PC-3 (cell line): ENCODE data around the gene MISP3. TPM values are rescaled to one million over a fixed set of nuclear protein-coding genes. Genes with fewer than 3 reads are reported as not detected.

Experiments
- ATAC-seq: fragments of 200-7000 bp; cut with Tn5 transposase; 2 replicates; pipeline ENCODE4 v1.9.1; 2020; ENCODE audit warnings: mild to moderate bottlenecking, moderate library complexity
- BruUV-seq: library from RNA; stranded (reverse); fragments of 400-500 nt; replicated peaks from 2 replicates; lab custom pipeline; 2021; lab: Mats Ljungman, UMichigan
- CTCF ChIA-PET: fragments of 300-600 bp; sonication (Branson Sonifier 250); formaldehyde crosslinking; loops from one replicate; lab custom pipeline; 2022; ENCODE audit warnings: antibody characterized with exemption; lab: Charles Lee
- POLR2A ChIA-PET: fragments of 300-600 bp; sonication (Branson Sonifier 250); formaldehyde crosslinking; loops from one replicate; lab custom pipeline; 2022; ENCODE audit warnings: antibody characterized with exemption; ENCODE audit not compliant: unreplicated experiment; lab: Charles Lee
- DNase-seq: peaks from one replicate; pipeline ENCODE4 v3.0.0-alpha.2; 2015
- H2AFZ ChIP-seq: fragments of 300-600 bp; sonication (generic); 2 replicates; pipeline ENCODE4 v1.6.0; 2016; ENCODE audit warnings: antibody characterized with exemption, low read length
- H3F3A ChIP-seq: fragments of 300-600 bp; sonication (generic); one replicate; pipeline ENCODE4 v1.6.0; 2017; ENCODE audit warnings: antibody characterized with exemption, low read length, control low read depth, mild to moderate bottlenecking; ENCODE audit not compliant: unreplicated experiment
- H3K27ac ChIP-seq: fragments of 300-600 bp; sonication (generic); 2 replicates; pipeline ENCODE4 v1.5.1; 2016; ENCODE audit warnings: mild to moderate bottlenecking, low read length
- H3K27me3 ChIP-seq: fragments of 300-600 bp; sonication (generic); 2 replicates; pipeline ENCODE4 v1.6.1; 2016; ENCODE audit warnings: low read length, mixed read lengths
- H3K36me3 ChIP-seq: fragments of 300-600 bp; sonication (generic); 2 replicates; pipeline ENCODE4 v1.6.1; 2016; ENCODE audit warnings: low read depth, mixed run types, low read length, mixed read lengths
- H3K4me1 ChIP-seq: fragments of 300-600 bp; sonication (generic); 2 replicates; pipeline ENCODE4 v1.5.1; 2016; ENCODE audit warnings: low read length; ENCODE audit not compliant: insufficient read depth
- H3K4me2 ChIP-seq: fragments of 300-600 bp; sonication (generic); 2 replicates; pipeline ENCODE4 v1.6.0; 2016; ENCODE audit warnings: low read length
- H3K4me3 ChIP-seq: fragments of 300-600 bp; sonication (generic); 2 replicates; pipeline ENCODE4 v1.5.1; 2016; ENCODE audit warnings: mild to moderate bottlenecking, low read length, mixed read lengths
- H3K79me2 ChIP-seq: fragments of 300-600 bp; sonication (generic); 2 replicates; pipeline ENCODE4 v1.6.1; 2017; ENCODE audit warnings: low read length, mixed read lengths
- H3K9ac ChIP-seq: fragments of 300-600 bp; sonication (generic); 2 replicates; pipeline ENCODE4 v1.6.0; 2016; ENCODE audit warnings: mild to moderate bottlenecking, low read length
- H3K9me2 ChIP-seq: fragments of 300-600 bp; sonication (generic); replicated peaks from 2 replicates; pipeline ENCODE4 v1.6.1; 2016; ENCODE audit warnings: mixed run types, low read length, mixed read lengths
- H3K9me3 ChIP-seq: fragments of 300-600 bp; sonication (generic); 2 replicates; pipeline ENCODE4 v1.6.1; 2016; ENCODE audit warnings: low read length, mixed read lengths
- H4K20me1 ChIP-seq: fragments of 300-600 bp; sonication (generic); 2 replicates; pipeline ENCODE4 v1.6.1; 2016; ENCODE audit warnings: low read length, mixed read lengths
- CTCF ChIP-seq: fragments of 300-600 bp; sonication (generic); conservative IDR thresholded peaks from 2 replicates; pipeline ENCODE4 v1.5.1; 2017; ENCODE audit warnings: antibody characterized with exemption, low read depth, mild to moderate bottlenecking, low read length
- EZH2 ChIP-seq: fragments of 300-600 bp; sonication (generic); IDR thresholded peaks from one replicate; pipeline ENCODE4 v1.6.1; 2017; ENCODE audit warnings: antibody characterized with exemption, mild to moderate bottlenecking, low read length; ENCODE audit not compliant: unreplicated experiment
- EZH2phosphoT487 ChIP-seq: fragments of 300-600 bp; sonication (generic); IDR thresholded peaks from 2 replicates; pipeline ENCODE4 v1.6.1; 2018; ENCODE audit warnings: mild to moderate bottlenecking, antibody characterized with exemption, low read length, borderline replicate concordance
- intact Hi-C: fragments of 100-400 bp; cut with micrococcal nuclease; formaldehyde crosslinking; loops from 2 replicates; pipeline ENCODE4 v1.9.0; 2023
- total RNA-seq: library from RNA; depleted of rRNA; stranded (reverse); fragments of >200 nt; gene quantifications from 2 replicates; pipeline ENCODE4 v1.2.3, GENCODE V29; 2014

Gene MISP3
- total RNA-seq, 1 experiment from 2014 or later = 6.1 TPM

GRCh38 chr19:14059652-14060155 lies 12.9 kb upstream of the MISP3 start:
- no peak overlapping the region for H3K27ac ChIP-seq
- H3K36me3 ChIP-seq = no peaks in the 10 kb centered on the region
- TF ChIP-seq CTCF (no peak), EZH2phosphoT487 (no peak), EZH2 (no peak)
- H4K20me1 ChIP-seq = no peaks in the 10 kb centered on the region
- H3K4me2 ChIP-seq = no peak overlapping the region
- H3K9me2 ChIP-seq = no peaks in the 10 kb centered on the region
- H3K79me2 ChIP-seq = no peaks in the 10 kb centered on the region
- H2AFZ ChIP-seq = no peak overlapping the region
- CTCF ChIA-PET = interaction anchor here (0.7 to 1.6 kb wide), 3 partner anchors 12 to 185 kb away, joined by 3 to 13 read pairs (median 3); partner anchors contain the start of gene MISP3
- H3K4me3 ChIP-seq = no peak overlapping the region
- H3K4me1 ChIP-seq = peaks cover 21% of the 10 kb centered on the region
- intact Hi-C loops = no loop called here
- no peak overlapping the region for H3K9ac ChIP-seq
- H3F3A ChIP-seq = no peaks in the 10 kb centered on the region
- DNase-seq (no peak), ATAC-seq (no peak)
- H3K27me3 ChIP-seq = no peaks in the 10 kb centered on the region
- no peaks in the 10 kb centered on the region for H3K9me3 ChIP-seq
- POLR2A ChIA-PET = no interaction called here
- BruUV-seq = no TSS peak

- ATAC-seq = no peak
- Histone ChIP-seq H3K27me3 (no peaks in the 10 kb centered on the region), H3K9ac (no peak overlapping the region), H3K4me2 (peak overlapping the region; percentile 60), H3K9me2 (no peaks in the 10 kb centered on the region), H3K4me1 (peaks cover 21% of the 10 kb centered on the region), H3K4me3 (no peak overlapping the region), H3K79me2 (no peaks in the 10 kb centered on the region), H3K36me3 (no peaks in the 10 kb centered on the region), H4K20me1 (no peaks in the 10 kb centered on the region), H3K9me3 (no peaks in the 10 kb centered on the region), H3K27ac (no peak overlapping the region), H3F3A (no peaks in the 10 kb centered on the region), H2AFZ (no peak overlapping the region; the same call in 1 of the 2 replicates)
- intact Hi-C loops = no loop called here
- TF ChIP-seq EZH2phosphoT487 (no peak), EZH2 (no peak), CTCF (no peak)
- ChIA-PET POLR2A (no interaction called here), CTCF (interaction anchor here (0.6 kb wide), 2 partner anchors 148 to 196 kb away, joined by 7 to 10 read pairs; no protein-coding TSS in a partner anchor)
- no peak for DNase-seq
- BruUV-seq = no TSS peak
These were observed 11.4 kb upstream of the MISP3 start for GRCh38 chr19:14061081-14061749.
